WTC11 (cell line): ENCODE data around the gene RBM10. TPM values are rescaled to one million over a fixed set of nuclear protein-coding genes. Genes with fewer than 3 reads are reported as not detected.

Experiments
- ATAC-seq: fragments of 200-7000 bp; cut with Tn5 transposase; 2 replicates; pipeline ENCODE4 v1.10.0; 2021; ENCODE audit warnings: mild to moderate bottlenecking, moderate library complexity
- CTCF ChIA-PET: fragments of 300-600 bp; sonication (Branson Sonifier 250); formaldehyde crosslinking; loops from one replicate; lab custom pipeline; 2021; ENCODE audit warnings: antibody characterized with exemption; lab: Charles Lee
- POLR2A ChIA-PET: fragments of 350-600 bp; sonication (Branson Sonifier 250); formaldehyde crosslinking; loops from one replicate; lab custom pipeline; 2021; ENCODE audit warnings: antibody characterized with exemption; lab: Charles Lee
- DNase-seq: peaks from one replicate; pipeline ENCODE4 v3.0.0; 2021; ENCODE audit warnings: low spot score
- H3K27ac Mint-ChIP-seq: 2 replicates; pipeline ENCODE4 v1.8.0; 2021; ENCODE audit warnings: mixed read lengths
- H3K27me3 Mint-ChIP-seq: 2 replicates; pipeline ENCODE4 v1.8.0; 2021; ENCODE audit warnings: low read depth, mild to moderate bottlenecking, moderate library complexity, mixed read lengths
- H3K36me3 Mint-ChIP-seq: 2 replicates; pipeline ENCODE4 v1.8.0; 2021; ENCODE audit warnings: mixed read lengths
- H3K4me1 Mint-ChIP-seq: 2 replicates; pipeline ENCODE4 v1.8.0; 2022; ENCODE audit warnings: mixed read lengths
- H3K4me3 Mint-ChIP-seq: 2 replicates; pipeline ENCODE4 v1.8.0; 2021; ENCODE audit warnings: mild to moderate bottlenecking, moderate library complexity, mixed read lengths
- H3K9me3 Mint-ChIP-seq: 2 replicates; pipeline ENCODE4 v1.8.0; 2021; ENCODE audit warnings: mixed read lengths
- ATF1 ChIP-seq: sonication (generic); formaldehyde crosslinking; IDR thresholded peaks from 2 replicates; pipeline ENCODE4 v1.8.1; 2023; ENCODE audit warnings: mild to moderate bottlenecking, moderate library complexity, missing genetic modification reagents
- CDX4 ChIP-seq: fragments of 250-450 bp; sonication (Bioruptor Pico); IDR thresholded peaks from 2 replicates; pipeline ENCODE4 v1.9.0; 2021; ENCODE audit warnings: moderate library complexity, mild to moderate bottlenecking, inconsistent platforms, borderline replicate concordance
- CREM ChIP-seq: sonication (generic); formaldehyde crosslinking; IDR thresholded peaks from 2 replicates; pipeline ENCODE4 v1.8.1; 2022; ENCODE audit warnings: mild to moderate bottlenecking, missing genetic modification reagents, moderate library complexity
- E2F1 ChIP-seq: sonication (generic); formaldehyde crosslinking; IDR thresholded peaks from 2 replicates; pipeline ENCODE4 v1.8.0; 2022; ENCODE audit warnings: mild to moderate bottlenecking, missing genetic modification reagents
- E2F5 ChIP-seq: sonication (generic); formaldehyde crosslinking; IDR thresholded peaks from 2 replicates; pipeline ENCODE4 v1.8.1; 2022; ENCODE audit warnings: mild to moderate bottlenecking, moderate library complexity, missing genetic modification reagents
- ESRRA ChIP-seq: sonication (generic); formaldehyde crosslinking; IDR thresholded peaks from 2 replicates; pipeline ENCODE4 v1.8.1; 2022; ENCODE audit warnings: mild to moderate bottlenecking, missing genetic modification reagents, borderline replicate concordance
- FOXK1 ChIP-seq: sonication (generic); formaldehyde crosslinking; IDR thresholded peaks from 2 replicates; pipeline ENCODE4 v1.8.0; 2022; ENCODE audit warnings: mild to moderate bottlenecking, moderate library complexity, missing genetic modification reagents
- JUN ChIP-seq: sonication (generic); formaldehyde crosslinking; IDR thresholded peaks from 2 replicates; pipeline ENCODE4 v1.8.0; 2023; ENCODE audit warnings: mild to moderate bottlenecking, missing genetic modification reagents
- MLX ChIP-seq: sonication (generic); formaldehyde crosslinking; IDR thresholded peaks from 2 replicates; pipeline ENCODE4 v1.8.1; 2023; ENCODE audit warnings: mild to moderate bottlenecking, missing genetic modification reagents, moderate library complexity
- MXD4 ChIP-seq: fragments of 250-450 bp; sonication (Bioruptor Pico); IDR thresholded peaks from 2 replicates; pipeline ENCODE4 v1.8.0; 2021; ENCODE audit warnings: mild to moderate bottlenecking, moderate library complexity, borderline replicate concordance
- NFE2L1 ChIP-seq: sonication (generic); formaldehyde crosslinking; IDR thresholded peaks from 2 replicates; pipeline ENCODE4 v1.8.1; 2023; ENCODE audit warnings: missing genetic modification reagents
- NFYB ChIP-seq: sonication (generic); formaldehyde crosslinking; conservative IDR thresholded peaks from 2 replicates; pipeline ENCODE4 v1.8.0; 2022; ENCODE audit warnings: low read depth, missing genetic modification reagents
- PRRX2 ChIP-seq: fragments of 250-450 bp; sonication (Bioruptor Pico); IDR thresholded peaks from 2 replicates; pipeline ENCODE4 v1.8.0; 2021; ENCODE audit warnings: mild to moderate bottlenecking
- SMAD4 ChIP-seq: sonication (generic); formaldehyde crosslinking; IDR thresholded peaks from 2 replicates; pipeline ENCODE4 v1.8.0; 2022; ENCODE audit warnings: mild to moderate bottlenecking, missing genetic modification reagents
- SOX15 ChIP-seq: fragments of 250-450 bp; sonication (Bioruptor Pico); IDR thresholded peaks from 2 replicates; pipeline ENCODE4 v1.9.0; 2021; ENCODE audit warnings: mild to moderate bottlenecking
- TCF7 ChIP-seq: sonication (generic); formaldehyde crosslinking; IDR thresholded peaks from 2 replicates; pipeline ENCODE4 v1.8.0; 2022; ENCODE audit warnings: mild to moderate bottlenecking, low read depth, missing genetic modification reagents, moderate library complexity
- TP53 ChIP-seq: sonication (generic); formaldehyde crosslinking; IDR thresholded peaks from 2 replicates; pipeline ENCODE4 v1.8.1; 2023; ENCODE audit warnings: mild to moderate bottlenecking, missing genetic modification reagents
- ZBTB21 ChIP-seq: sonication (generic); formaldehyde crosslinking; IDR thresholded peaks from 2 replicates; pipeline ENCODE4 v1.8.1; 2023; ENCODE audit warnings: mild to moderate bottlenecking, missing genetic modification reagents, borderline replicate concordance
- ZNF138 ChIP-seq: sonication (generic); formaldehyde crosslinking; conservative IDR thresholded peaks from 2 replicates; pipeline ENCODE4 v1.8.1; 2022; ENCODE audit warnings: mild to moderate bottlenecking, moderate library complexity, missing genetic modification reagents
- ZNF281 ChIP-seq: sonication (generic); formaldehyde crosslinking; IDR thresholded peaks from 2 replicates; pipeline ENCODE4 v1.8.0; 2023; ENCODE audit warnings: mild to moderate bottlenecking, missing genetic modification reagents
- ZNF396 ChIP-seq: fragments of 250-450 bp; sonication (Bioruptor Pico); IDR thresholded peaks from 2 replicates; pipeline ENCODE4 v1.8.0; 2021; ENCODE audit warnings: mild to moderate bottlenecking, moderate library complexity, borderline replicate concordance
- ZNF423 ChIP-seq: fragments of 250-450 bp; sonication (Bioruptor Pico); IDR thresholded peaks from 2 replicates; pipeline ENCODE4 v2.1.2; 2022; ENCODE audit warnings: mild to moderate bottlenecking, moderate library complexity
- ZNF512 ChIP-seq: sonication (generic); formaldehyde crosslinking; IDR thresholded peaks from 2 replicates; pipeline ENCODE4 v1.8.1; 2022; ENCODE audit warnings: missing genetic modification reagents, borderline replicate concordance
- ZSCAN18 ChIP-seq: fragments of 250-450 bp; sonication (Bioruptor Pico); IDR thresholded peaks from 2 replicates; pipeline ENCODE4 v2.1.2; 2022; ENCODE audit warnings: mild to moderate bottlenecking, moderate library complexity
- total RNA-seq: library from RNA; stranded (reverse); gene quantifications from 3 replicates; pipeline ENCODE4 v1.2.3, GENCODE V29; 2021

RBM10 gene
- total RNA-seq, 1 experiment from 2014 or later: 66.1 TPM

- ATAC-seq (no peak), DNase-seq (no peak)
- TF ChIP-seq MLX (CRISPR knock-in tag): no peak
- no peak for TF ChIP-seq TP53 (CRISPR knock-in tag)
- TF ChIP-seq ZNF138 (CRISPR knock-in tag): no peak
- no peak for TF ChIP-seq FOXK1 (CRISPR knock-in tag)
- TF ChIP-seq ZBTB21: no peak
- no peak for TF ChIP-seq CREM (CRISPR knock-in tag)
- TF ChIP-seq SMAD4 (CRISPR knock-in tag): no peak
- Mint-ChIP-seq H3K4me3 (no peak overlapping the region), H3K27ac (no peak overlapping the region), H3K9me3 (no peaks in the 10 kb centered on the region), H3K4me1 (no peaks in the 10 kb centered on the region), H3K36me3 (peaks cover 32% of the 10 kb centered on the region), H3K27me3 (no peaks in the 10 kb centered on the region)
- POLR2A ChIA-PET: no interaction called here
- CTCF ChIA-PET: no interaction called here
These were observed 36.3 kb downstream of the RBM10 start for GRCh38 chrX:47181301-47181700.

GRCh38 chrX:47182106-47182700, 37.2 kb downstream of the RBM10 start:
- Mint-ChIP-seq H3K36me3 (peaks cover 27% of the 10 kb centered on the region), H3K4me3 (no peak overlapping the region), H3K27ac (no peak overlapping the region), H3K4me1 (peaks cover under 1% of the 10 kb centered on the region; the same call in 1 of the 2 replicates), H3K27me3 (no peaks in the 10 kb centered on the region), H3K9me3 (no peaks in the 10 kb centered on the region)
- TF ChIP-seq ZNF512 (CRISPR knock-in tag): no peak
- TF ChIP-seq ESRRA: no peak
- TF ChIP-seq TCF7 (CRISPR knock-in tag): no peak
- TF ChIP-seq SOX15: no peak
- no peak for TF ChIP-seq MXD4 (CRISPR knock-in tag)
- ChIA-PET CTCF (no interaction called here), POLR2A (no interaction called here)
- ATAC-seq (no peak), DNase-seq (no peak)

GRCh38 chrX:47184486-47184885, 39.5 kb downstream of the RBM10 start:
- ATAC-seq (no peak), DNase-seq (no peak)
- Mint-ChIP-seq H3K4me1 (peaks cover 3% of the 10 kb centered on the region; the same call in 1 of the 2 replicates), H3K27ac (no peak overlapping the region), H3K9me3 (no peaks in the 10 kb centered on the region), H3K36me3 (peaks cover 16% of the 10 kb centered on the region), H3K27me3 (no peaks in the 10 kb centered on the region), H3K4me3 (no peak overlapping the region)
- POLR2A ChIA-PET: no interaction called here
- CTCF ChIA-PET: no interaction called here
- TF ChIP-seq NFE2L1 (CRISPR knock-in tag) (no peak), ZSCAN18 (no peak), CREM (CRISPR knock-in tag) (no peak), E2F5 (no peak), FOXK1 (CRISPR knock-in tag) (no peak), JUN (CRISPR knock-in tag) (no peak), CDX4 (CRISPR knock-in tag) (no peak), PRRX2 (no peak), ZNF281 (CRISPR knock-in tag) (no peak), ZNF396 (CRISPR knock-in tag) (no peak), ATF1 (no peak), ZNF423 (no peak), E2F1 (CRISPR knock-in tag) (no peak), NFYB (no peak)
